Mammary epithelial cell (primary cell): ENCODE data around the gene IGSF11.

Source experiments
- EZH2 ChIP-seq: IDR thresholded peaks from 2 replicates; pipeline ENCODE4 v1.6.1; 2012; ENCODE audit warnings: low read length, inconsistent platforms, borderline replicate concordance
- TF ChIP-seq, protein P1 (sequence below), 2 donors: IDR thresholded peaks in 1 of 2; conservative IDR thresholded peaks in 1 of 2; 2 replicates each; pipeline ENCODE4 v1.5.1; 2011 to 2012; ENCODE audit warnings: inconsistent platforms in 2 of 2, low read length in 2 of 2, mild to moderate bottlenecking in 2 of 2, control low read depth in 1 of 2, low read depth in 1 of 2; ENCODE audit not compliant: insufficient read depth in 1 of 2; ENCODE audit errors: extremely low read depth in 1 of 2

- TF ChIP-seq, protein P1, sequence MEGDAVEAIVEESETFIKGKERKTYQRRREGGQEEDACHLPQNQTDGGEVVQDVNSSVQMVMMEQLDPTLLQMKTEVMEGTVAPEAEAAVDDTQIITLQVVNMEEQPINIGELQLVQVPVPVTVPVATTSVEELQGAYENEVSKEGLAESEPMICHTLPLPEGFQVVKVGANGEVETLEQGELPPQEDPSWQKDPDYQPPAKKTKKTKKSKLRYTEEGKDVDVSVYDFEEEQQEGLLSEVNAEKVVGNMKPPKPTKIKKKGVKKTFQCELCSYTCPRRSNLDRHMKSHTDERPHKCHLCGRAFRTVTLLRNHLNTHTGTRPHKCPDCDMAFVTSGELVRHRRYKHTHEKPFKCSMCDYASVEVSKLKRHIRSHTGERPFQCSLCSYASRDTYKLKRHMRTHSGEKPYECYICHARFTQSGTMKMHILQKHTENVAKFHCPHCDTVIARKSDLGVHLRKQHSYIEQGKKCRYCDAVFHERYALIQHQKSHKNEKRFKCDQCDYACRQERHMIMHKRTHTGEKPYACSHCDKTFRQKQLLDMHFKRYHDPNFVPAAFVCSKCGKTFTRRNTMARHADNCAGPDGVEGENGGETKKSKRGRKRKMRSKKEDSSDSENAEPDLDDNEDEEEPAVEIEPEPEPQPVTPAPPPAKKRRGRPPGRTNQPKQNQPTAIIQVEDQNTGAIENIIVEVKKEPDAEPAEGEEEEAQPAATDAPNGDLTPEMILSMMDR (conservative IDR thresholded peaks at IDR 0.05 in 1 of 2, IDR thresholded peaks at IDR 0.05 in 1 of 2; ENCODE audit: extremely low read depth in 1 of 2, insufficient read depth in 1 of 2, low read depth in 1 of 2, low read length in 2 of 2): no peak
- TF ChIP-seq EZH2: no peak
Observed at GRCh38 chr3:118980832-118981231, 53.8 kb downstream of the IGSF11 start.
